Activated naive CD8-positive, alpha-beta T cell treated with anti-CD3 and anti-CD28 coated beads, Interleukin-2, amount 50 U/mL, for 24 hours (primary cell): Measurements from ENCODE around the gene EEF1B2.
"Not testable (repeated sequence)": the region's sequence is repeated elsewhere in the genome, so short reads cannot be mapped to it uniquely, and the experiment has no call there.

Experiments used
- ATAC-seq: fragments of 150-1000 bp; cut with Tn5 transposase; one replicate; pipeline ENCODE4 v1.10.0; 2021
- DNase-seq: peaks from one replicate; pipeline ENCODE4 v3.0.0; 2021
- H3K27ac Mint-ChIP-seq: one replicate; pipeline ENCODE4 v1.8.0; 2021; ENCODE audit warnings: mild to moderate bottlenecking, mixed read lengths
- H3K27me3 Mint-ChIP-seq: one replicate; pipeline ENCODE4 v1.8.0; 2021; ENCODE audit warnings: mixed read lengths
- H3K36me3 Mint-ChIP-seq: one replicate; pipeline ENCODE4 v1.8.0; 2021; ENCODE audit warnings: low read depth, mixed read lengths
- H3K4me1 Mint-ChIP-seq: one replicate; pipeline ENCODE4 v1.8.0; 2021; ENCODE audit warnings: mixed read lengths
- H3K4me3 Mint-ChIP-seq: one replicate; pipeline ENCODE4 v1.8.0; 2021; ENCODE audit warnings: mild to moderate bottlenecking, moderate library complexity, mixed read lengths
- H3K9me3 Mint-ChIP-seq: one replicate; pipeline ENCODE4 v1.8.0; 2021; ENCODE audit warnings: mixed read lengths

EEF1B2 gene

DNA sequence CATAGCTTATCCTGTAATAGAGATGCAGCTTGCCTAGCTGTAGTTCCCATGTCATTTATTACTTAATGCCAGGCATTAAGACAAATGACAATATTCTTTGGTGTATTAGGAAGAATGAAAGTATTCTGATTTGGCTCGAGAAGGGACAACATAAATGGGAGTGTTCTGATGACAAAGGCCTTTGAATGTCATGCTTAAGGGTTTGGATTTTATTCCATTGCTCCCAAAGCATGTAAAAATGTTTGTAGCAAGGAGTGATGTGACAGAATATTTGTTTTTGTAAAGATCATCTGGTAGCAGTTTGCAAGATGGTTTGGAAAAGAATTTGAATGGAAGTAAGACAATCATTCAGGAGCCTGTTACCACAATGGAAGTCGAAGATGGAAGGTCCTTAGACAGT lies 30.4 kb downstream of the EEF1B2 start:
- ATAC-seq, result no peak

DNA sequence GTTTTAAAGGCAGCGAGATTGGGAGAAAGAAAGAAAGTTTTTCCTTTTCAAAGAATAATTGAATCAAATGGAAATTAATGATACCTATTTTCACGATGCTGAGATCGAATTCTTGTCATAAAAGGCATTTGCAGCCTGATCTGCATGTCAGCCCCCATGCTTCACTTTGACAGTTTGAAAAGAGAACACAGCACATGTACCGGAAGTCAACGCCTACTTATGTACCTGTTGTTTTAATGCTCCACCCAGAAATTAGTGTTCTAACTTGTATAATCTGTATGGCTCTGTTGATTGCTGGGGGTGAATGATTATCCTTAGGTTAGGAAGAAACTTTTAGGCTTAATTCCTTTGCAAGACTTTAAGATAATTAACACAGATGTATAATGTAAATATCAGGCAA lies 31.0 kb downstream of the EEF1B2 start:
- H3K4me3 Mint-ChIP-seq, result no peak overlapping the region
- peaks cover 14% of the 10 kb centered on the region for H3K27me3 Mint-ChIP-seq
- no peaks in the 10 kb centered on the region for H3K4me1 Mint-ChIP-seq
- H3K36me3 Mint-ChIP-seq, result no peaks in the 10 kb centered on the region
- no peak overlapping the region for H3K27ac Mint-ChIP-seq
- no peak for ATAC-seq
- no peaks in the 10 kb centered on the region for H3K9me3 Mint-ChIP-seq
- no peak for DNase-seq

More for the DNA sequence above, 30.4 kb downstream of the EEF1B2 start:
- Mint-ChIP-seq H3K9me3 (no peaks in the 10 kb centered on the region), H3K27ac (no peak overlapping the region), H3K4me3 (no peak overlapping the region), H3K27me3 (peaks cover 11% of the 10 kb centered on the region), H3K4me1 (no peaks in the 10 kb centered on the region), H3K36me3 (no peaks in the 10 kb centered on the region)
- no peak for DNase-seq

DNA sequence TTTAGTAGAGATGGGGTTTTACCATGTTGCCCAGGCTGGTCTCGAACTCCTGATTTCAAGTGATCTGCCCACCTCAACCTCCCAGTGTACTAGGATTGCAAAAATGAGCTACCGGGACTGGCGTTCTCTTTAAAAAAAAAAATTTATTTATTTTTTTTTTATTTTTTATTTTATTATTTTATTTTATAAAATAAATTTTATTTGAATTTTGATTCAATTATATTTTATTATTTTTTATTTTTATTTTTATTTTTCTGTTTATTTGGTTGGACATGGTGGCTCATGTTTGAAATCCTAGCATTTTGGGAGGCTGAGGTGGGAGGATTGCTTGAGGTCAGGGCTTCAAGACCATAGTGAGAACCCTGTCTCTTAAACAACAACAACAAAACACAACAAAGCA lies 32.5 kb downstream of the EEF1B2 start:
- H3K4me1 Mint-ChIP-seq, result no peaks in the 10 kb centered on the region
- ATAC-seq (no peak), DNase-seq (no peak)
- no peaks in the 10 kb centered on the region for H3K36me3 Mint-ChIP-seq
- no peak overlapping the region for H3K27ac Mint-ChIP-seq
- peaks cover 16% of the 10 kb centered on the region for H3K27me3 Mint-ChIP-seq
- no peaks in the 10 kb centered on the region for H3K9me3 Mint-ChIP-seq
- no peak overlapping the region for H3K4me3 Mint-ChIP-seq

DNA sequence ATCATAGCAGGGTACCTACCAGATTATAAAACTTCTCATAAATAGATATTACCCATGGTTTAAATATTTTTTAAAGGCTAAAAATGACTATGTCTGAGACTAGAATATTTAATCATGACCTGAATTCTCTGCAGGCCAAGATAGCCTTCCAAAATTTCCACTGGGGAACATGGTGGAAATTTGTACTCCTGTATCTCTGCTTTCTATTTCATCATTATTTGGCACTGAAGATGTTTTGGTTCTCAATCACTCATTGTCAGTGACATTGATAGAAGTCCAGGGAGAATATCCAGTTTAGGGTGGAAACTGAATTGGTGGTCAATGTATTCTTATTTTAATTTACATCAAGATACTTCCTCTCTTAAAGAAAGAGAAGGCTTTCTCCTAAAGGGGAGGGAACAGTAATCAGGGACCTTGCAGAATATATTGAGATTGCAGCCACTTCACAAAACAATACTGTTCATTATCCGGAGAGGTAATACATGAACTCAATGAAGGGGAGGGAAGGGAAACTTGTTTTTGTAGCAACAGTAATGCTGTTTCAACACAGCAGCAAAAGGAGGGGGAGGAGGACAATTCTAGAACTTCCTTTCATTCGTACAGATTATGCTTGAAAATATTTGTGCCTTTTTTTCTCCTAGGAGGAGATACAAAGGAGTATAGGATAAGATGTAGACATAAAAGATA lies 34.1 kb downstream of the EEF1B2 start:
- peaks cover 19% of the 10 kb centered on the region for H3K27me3 Mint-ChIP-seq
- ATAC-seq (no peak), DNase-seq (no peak)
- no peak overlapping the region for H3K27ac Mint-ChIP-seq
- no peaks in the 10 kb centered on the region for H3K36me3 Mint-ChIP-seq
- H3K4me3 Mint-ChIP-seq, result no peak overlapping the region
- no peaks in the 10 kb centered on the region for H3K9me3 Mint-ChIP-seq
- no peaks in the 10 kb centered on the region for H3K4me1 Mint-ChIP-seq

DNA sequence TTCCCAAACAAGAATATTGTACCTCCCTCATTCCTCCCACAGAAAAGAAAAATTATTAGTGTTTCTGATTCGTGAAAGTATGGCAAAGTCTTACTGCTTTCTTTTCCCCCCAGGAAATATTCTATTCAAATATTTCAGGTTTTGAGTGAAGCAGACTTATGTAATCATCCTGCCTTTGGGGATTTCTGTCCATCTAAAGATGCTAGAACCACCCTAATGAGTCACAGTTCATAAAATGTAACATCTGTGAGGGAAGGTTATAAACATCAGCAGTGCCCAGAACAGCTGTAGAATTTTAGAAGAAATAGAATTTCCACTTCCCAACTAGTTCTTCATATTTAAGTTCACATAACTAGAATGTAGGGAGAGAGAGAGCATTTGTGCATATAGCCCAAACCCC lies 39.0 kb downstream of the EEF1B2 start:
- Mint-ChIP-seq H3K36me3 (no peaks in the 10 kb centered on the region), H3K27ac (no peak overlapping the region), H3K4me3 (no peak overlapping the region), H3K4me1 (no peaks in the 10 kb centered on the region), H3K27me3 (peaks cover 21% of the 10 kb centered on the region), H3K9me3 (no peaks in the 10 kb centered on the region)
- ATAC-seq, result no peak
- DNase-seq, result no peak

DNA sequence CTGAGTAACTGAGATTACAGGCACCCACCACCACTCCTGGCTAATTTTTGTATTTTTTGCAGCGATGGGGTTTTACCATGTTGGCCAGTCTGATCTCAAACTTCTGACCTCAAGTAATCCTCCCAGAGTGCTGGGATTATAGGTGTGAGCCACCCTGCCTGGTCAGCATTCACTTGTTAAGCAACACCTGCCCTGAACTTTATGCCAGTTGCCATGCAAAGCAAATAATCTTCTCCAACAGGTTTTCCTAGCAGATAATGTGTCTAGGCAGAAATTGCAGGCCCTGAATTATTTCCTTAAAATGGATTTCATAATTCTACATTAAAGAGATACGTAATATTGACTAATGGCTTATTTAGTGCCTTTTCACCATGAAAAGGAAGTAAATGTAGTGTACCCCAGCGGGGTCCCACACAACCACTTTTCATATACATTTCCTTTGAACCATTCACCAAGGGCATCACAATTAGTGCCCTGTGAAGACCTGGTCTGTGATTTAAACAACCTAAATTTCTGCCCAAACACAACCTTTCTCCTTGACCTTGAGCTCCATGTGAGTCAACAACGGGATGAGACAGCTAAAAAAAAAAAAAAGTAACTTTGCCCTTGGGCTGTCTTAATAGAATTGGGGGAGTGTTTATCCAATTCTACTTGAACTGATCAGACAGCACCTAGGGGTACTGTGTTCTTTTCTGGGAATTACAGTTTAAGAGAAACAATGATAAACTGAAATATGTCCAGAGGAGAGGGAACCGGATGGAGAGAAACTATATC lies 41.6 kb downstream of the EEF1B2 start:
- DNase-seq (no peak), ATAC-seq (no peak)
- Mint-ChIP-seq H3K27ac (no peak overlapping the region), H3K36me3 (no peaks in the 10 kb centered on the region), H3K4me1 (no peaks in the 10 kb centered on the region), H3K9me3 (no peaks in the 10 kb centered on the region), H3K27me3 (peaks cover 17% of the 10 kb centered on the region), H3K4me3 (no peak overlapping the region)

DNA sequence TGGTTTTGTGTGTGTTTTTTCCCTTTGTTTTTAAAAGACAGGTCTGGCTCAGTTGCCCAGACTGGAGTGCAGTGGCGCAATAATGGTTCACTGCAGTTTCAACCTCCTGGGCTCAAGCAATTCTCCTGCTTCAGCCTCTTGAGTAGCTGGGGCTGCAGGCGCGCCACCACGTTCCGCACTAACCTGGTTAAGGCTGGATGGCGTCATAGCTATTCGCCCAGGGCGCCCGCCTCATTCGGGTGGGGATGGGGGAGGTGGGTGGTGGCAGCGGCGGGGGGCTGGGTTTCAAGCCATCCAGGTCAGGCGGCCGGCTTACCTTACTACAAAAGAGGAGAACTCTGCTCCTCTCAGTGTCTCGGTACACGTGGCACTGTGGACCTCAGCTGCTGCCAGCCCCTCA lies 42.8 kb downstream of the EEF1B2 start:
- Mint-ChIP-seq H3K4me1 (no peaks in the 10 kb centered on the region), H3K9me3 (no peaks in the 10 kb centered on the region), H3K27ac (no peak overlapping the region), H3K27me3 (peaks cover 10% of the 10 kb centered on the region), H3K4me3 (no peak overlapping the region), H3K36me3 (no peaks in the 10 kb centered on the region)
- DNase-seq (no peak), ATAC-seq (no peak)

DNA sequence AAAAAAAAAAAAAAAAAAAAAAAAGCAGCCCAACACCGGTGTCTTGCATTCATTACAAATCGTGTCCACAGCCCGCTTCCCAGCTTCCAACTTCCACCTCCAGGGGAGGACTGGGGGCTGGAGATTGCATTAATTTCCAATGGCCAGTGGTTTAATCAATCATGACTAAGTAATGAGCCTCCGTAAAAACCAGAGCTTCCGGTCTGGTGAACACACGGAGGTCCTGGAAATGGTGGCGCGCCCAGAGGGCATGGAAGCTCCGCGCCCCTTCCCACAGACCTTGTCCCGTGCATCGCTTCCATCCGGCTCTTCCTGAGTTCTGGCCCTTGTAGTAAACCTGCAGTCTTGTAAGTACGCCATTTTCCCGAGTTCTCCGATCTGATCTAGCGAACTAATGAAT lies 43.6 kb downstream of the EEF1B2 start:
- DNase-seq, result no peak
- ATAC-seq, result no peak
- no peak overlapping the region for H3K4me3 Mint-ChIP-seq
- H3K36me3 Mint-ChIP-seq, result no peaks in the 10 kb centered on the region
- H3K27me3 Mint-ChIP-seq, result peaks cover 7% of the 10 kb centered on the region
- H3K9me3 Mint-ChIP-seq, result no peaks in the 10 kb centered on the region
- H3K27ac Mint-ChIP-seq, result no peak overlapping the region
- H3K4me1 Mint-ChIP-seq, result no peaks in the 10 kb centered on the region

DNA sequence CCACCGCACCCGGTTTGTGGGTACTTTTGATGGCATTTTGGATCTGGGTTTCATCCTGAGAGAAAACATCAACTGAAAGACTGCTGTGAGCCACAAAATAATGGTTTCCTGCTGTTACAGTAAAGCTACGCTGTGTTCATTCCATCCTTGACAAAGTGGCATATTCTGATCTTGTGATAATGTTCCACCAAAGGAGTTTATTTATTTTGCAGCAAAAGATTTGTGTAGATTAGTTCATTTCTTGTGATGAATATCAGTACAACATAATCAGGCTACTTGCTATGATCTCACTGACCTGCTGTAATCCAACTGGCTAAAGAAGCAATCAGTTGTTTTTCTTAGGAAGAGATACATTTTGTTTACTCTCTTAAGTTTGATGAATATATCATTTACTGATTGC lies 45.0 kb downstream of the EEF1B2 start:
- no peak overlapping the region for H3K27ac Mint-ChIP-seq
- no peaks in the 10 kb centered on the region for H3K36me3 Mint-ChIP-seq
- no peaks in the 10 kb centered on the region for H3K9me3 Mint-ChIP-seq
- no peak overlapping the region for H3K4me3 Mint-ChIP-seq
- H3K27me3 Mint-ChIP-seq, result peaks cover 4% of the 10 kb centered on the region
- no peak for ATAC-seq
- no peak for DNase-seq
- no peaks in the 10 kb centered on the region for H3K4me1 Mint-ChIP-seq

DNA sequence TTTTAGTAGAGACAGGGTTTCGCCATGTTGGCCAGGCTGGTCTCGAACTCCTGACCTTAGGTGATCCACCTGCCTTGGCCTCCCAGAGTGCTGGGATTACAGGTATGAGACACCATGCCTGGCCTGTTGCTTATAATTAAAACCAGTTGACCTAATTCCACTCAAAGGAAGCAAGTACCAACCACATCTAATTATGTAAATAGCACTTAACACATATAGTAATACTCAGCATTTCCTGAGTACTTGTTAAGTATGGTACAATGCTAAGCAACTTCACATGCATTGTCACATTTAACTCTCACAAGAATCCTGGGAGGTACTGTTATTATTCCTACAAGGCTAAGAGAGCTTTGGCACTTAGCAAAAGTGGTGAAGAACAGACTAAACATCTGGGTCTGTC lies 47.6 kb downstream of the EEF1B2 start:
- not testable (repeated sequence) for H3K27ac Mint-ChIP-seq, H3K9me3 Mint-ChIP-seq, H3K27me3 Mint-ChIP-seq, H3K36me3 Mint-ChIP-seq, H3K4me1 Mint-ChIP-seq, DNase-seq, H3K4me3 Mint-ChIP-seq, ATAC-seq

DNA sequence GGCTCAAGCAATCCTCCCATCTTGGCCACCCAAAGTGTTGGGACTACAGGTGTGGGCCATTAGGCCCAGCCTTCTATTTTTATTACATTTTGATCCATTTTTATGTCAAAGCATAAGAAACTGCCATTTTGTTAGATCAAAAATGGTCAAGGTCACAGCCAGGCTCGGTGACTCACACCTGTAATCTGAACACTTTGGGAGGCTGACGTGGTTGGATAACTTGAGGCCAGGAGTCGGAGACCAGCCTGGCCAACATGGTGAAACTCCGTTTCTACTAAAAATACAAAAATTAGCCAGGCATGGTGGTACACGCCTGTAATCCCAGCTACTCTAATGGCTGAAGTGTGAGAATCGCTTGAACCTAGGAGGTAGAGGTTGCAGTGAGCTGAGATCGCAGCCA lies 49.2 kb downstream of the EEF1B2 start:
- ATAC-seq (no peak), DNase-seq (no peak)
- Mint-ChIP-seq H3K4me1 (no peaks in the 10 kb centered on the region), H3K27ac (no peak overlapping the region), H3K4me3 (no peak overlapping the region), H3K9me3 (no peaks in the 10 kb centered on the region), H3K27me3 (peaks cover 5% of the 10 kb centered on the region), H3K36me3 (no peaks in the 10 kb centered on the region)

DNA sequence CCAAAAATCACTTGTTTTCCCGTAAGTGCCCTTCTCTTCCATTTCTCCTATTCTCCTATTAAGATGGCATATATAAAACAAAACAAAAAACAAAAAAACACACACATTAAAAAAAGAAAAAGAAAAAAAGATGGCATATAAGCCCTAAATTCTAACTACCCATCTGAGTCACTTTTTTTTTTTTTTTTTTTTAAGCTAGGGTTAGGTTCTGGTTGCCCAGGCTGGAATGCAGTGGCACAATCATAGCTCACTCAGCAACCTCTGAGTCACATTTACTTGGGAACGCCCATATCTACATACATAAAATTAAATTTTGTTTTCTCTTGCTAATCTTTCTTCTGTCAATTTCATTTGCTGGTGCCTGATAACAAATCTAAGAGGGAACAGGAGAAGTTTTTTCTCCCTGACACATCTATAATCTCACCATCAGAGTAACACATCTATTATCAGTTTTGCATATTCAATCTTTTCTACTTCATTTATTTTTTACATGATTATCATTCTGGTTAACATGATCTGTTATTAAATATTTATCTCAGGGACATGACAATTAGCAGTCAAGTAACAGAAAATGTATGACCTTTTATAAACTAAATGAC lies 52.1 kb downstream of the EEF1B2 start:
- no peaks in the 10 kb centered on the region for H3K4me1 Mint-ChIP-seq
- no peak overlapping the region for H3K27ac Mint-ChIP-seq
- H3K4me3 Mint-ChIP-seq, result no peak overlapping the region
- ATAC-seq (no peak), DNase-seq (no peak)
- H3K9me3 Mint-ChIP-seq, result no peaks in the 10 kb centered on the region
- H3K36me3 Mint-ChIP-seq, result no peaks in the 10 kb centered on the region
- peaks cover 13% of the 10 kb centered on the region for H3K27me3 Mint-ChIP-seq
